Motor neuron (in vitro differentiated cells): Measurements from ENCODE around the gene C12orf57. TPM values are rescaled to one million over a fixed set of nuclear protein-coding genes. Genes with fewer than 3 reads are reported as not detected.

Source experiments
- ATAC-seq, 8 experiments: fragments of 200-7000 bp; cut with Tn5 transposase; replicated peaks in 6 of 8; 2 replicates each; pipeline ENCODE4 v1.8.0; 2021; ENCODE audit warnings: mild to moderate bottlenecking in 8 of 8, moderate library complexity in 8 of 8
- H3K27ac ChIP-seq, 2 donors: fragments of 250-450 bp; sonication (Bioruptor Pico); 2 replicates each; pipeline ENCODE4 v1.9.0; 2021; ENCODE audit warnings: antibody characterized with exemption in 2 of 2, mild to moderate bottlenecking in 2 of 2, moderate library complexity in 1 of 2
- H3K4me1 ChIP-seq, 2 donors: fragments of 250-450 bp; sonication (Bioruptor Pico); replicated peaks in 1 of 2; 2 replicates each; pipeline ENCODE4 v1.6.1; 2021; ENCODE audit warnings: antibody characterized with exemption in 2 of 2, mild to moderate bottlenecking in 2 of 2, moderate library complexity in 1 of 2
- H3K4me3 ChIP-seq, 5 donors: fragments of 250-450 bp; sonication (Bioruptor Pico); 2 replicates each; pipeline ENCODE4 v1.9.0; 2021; ENCODE audit warnings: antibody characterized with exemption in 5 of 5, mild to moderate bottlenecking in 5 of 5, moderate library complexity in 4 of 5
- WGBS, 10 experiments: fragments of 450-650 bp; shearing (Covaris generic); methylation state at CpG; one replicate each; pipeline ENCODE4 v1.0.0; 2022; 5-methylcytosine and 5-hydroxymethylcytosine counted together
- in situ Hi-C, 9 experiments: fragments of 400-800 bp; cut with MboI; loops; one replicate each; pipeline ENCODE4 v1.15.0; 2021; ENCODE audit warnings: low sequenced_read_pairs in 9 of 9, low pct_unique_long_range_greater_than_20kb in 2 of 9; ENCODE audit not compliant: unreplicated experiment in 9 of 9
- total RNA-seq, 8 experiments: library from RNA; unstranded; fragments of 300-600 nt; gene quantifications; 2 replicates each; pipeline versions ENCODE4 v1.2.3 to v1.2.4, GENCODE V29; 2022

The C12orf57 gene
- total RNA-seq, 8 experiments from 2014 or later: 150 to 828 (median 513) TPM

- in situ Hi-C loops: loop anchor here in 1 of 9 experiments (25.0 kb wide), 1 partner anchor 145 kb away; the partner anchor contains the start of gene C1RL
Observed at GRCh38 chr12:6967651-6968100, 23.9 kb downstream of the C12orf57 start.

GRCh38 chr12:6968426-6968825, 24.6 kb downstream of the C12orf57 start:
- Histone ChIP-seq H3K4me3 (no peak overlapping the region), H3K4me1 (peaks cover 18 to 24% of the 10 kb centered on the region in 2 donors), H3K27ac (no peak overlapping the region)
- in situ Hi-C loops: loop anchor here in 1 of 9 experiments (25.0 kb wide), 1 partner anchor 144 kb away; the partner anchor contains the start of gene C1RL
- ATAC-seq: no peak
- WGBS, 10 experiments: 84 to 100% (median 92%) methylated on average over 1 to 5 of the region's 9 CpGs; no CpG with 5 or more reads in 3 of the 10 experiments

More at GRCh38 chr12:6967651-6968100, 23.9 kb downstream of the C12orf57 start:
- 33 to 89% (median 80%) methylated on average over 1 to 5 of the region's 10 CpGs; no CpG with 5 or more reads in 7 of the 10 experiments for WGBS, 10 experiments
- H3K4me3 ChIP-seq: no peak overlapping the region
- peaks cover 18 to 30% of the 10 kb centered on the region in 2 donors for H3K4me1 ChIP-seq
- H3K27ac ChIP-seq: no peak overlapping the region
- ATAC-seq: no peak

DNA sequence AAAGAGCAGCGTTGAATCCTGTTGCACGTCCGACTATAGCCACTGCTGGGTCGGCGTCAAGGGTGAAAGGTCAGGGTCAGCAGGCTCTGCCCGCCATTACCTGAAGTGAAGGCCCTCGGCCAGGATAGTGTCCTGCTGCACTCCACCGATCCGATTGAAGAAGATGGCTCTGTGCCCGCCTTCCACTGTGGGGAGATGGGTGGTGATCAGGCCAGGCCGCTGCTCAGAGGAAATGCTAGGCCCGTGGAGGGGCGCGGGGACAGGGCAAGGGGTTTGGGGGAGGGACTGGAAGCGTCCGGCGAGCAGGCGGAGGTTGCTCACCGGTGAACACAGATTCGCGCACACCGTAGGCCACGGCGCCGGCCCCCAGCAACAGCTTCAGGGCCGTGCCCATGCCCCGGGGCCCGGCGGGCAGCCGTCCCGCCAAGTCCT, 26.3 kb downstream of the C12orf57 start:
- H3K27ac ChIP-seq: peak overlapping the region; percentile 86 to 88
- peak in 5 of 8 experiments; percentile 3 to 53 (median 39) for ATAC-seq
- peaks cover 10 to 15% of the 10 kb centered on the region in 2 donors for H3K4me1 ChIP-seq
- in situ Hi-C loops: loop anchor here in 1 of 9 experiments (25.0 kb wide), 1 partner anchor 142 kb away; the partner anchor contains the start of gene C1RL
- WGBS, 10 experiments: 0 to 20% (median 0%) methylated on average over 1 to 8 of the region's 31 CpGs; no CpG with 5 or more reads in 7 of the 10 experiments
- H3K4me3 ChIP-seq: peak overlapping the region; percentile 66 to 90 (median 79)

GRCh38 chr12:6974180-6974579, 30.4 kb downstream of the C12orf57 start:
- Histone ChIP-seq H3K4me3 (no peak overlapping the region), H3K27ac (no peak overlapping the region), H3K4me1 (peaks cover 6 to 11% of the 10 kb centered on the region in 2 donors)
- ATAC-seq: no peak
- in situ Hi-C loops: loop anchor here in 1 of 9 experiments (25.0 kb wide), 1 partner anchor 138 kb away; the partner anchor contains the start of gene C1RL
- WGBS, 10 experiments: 85 to 100% (median 100%) methylated on average over 1 to 5 of the region's 6 CpGs; no CpG with 5 or more reads in 3 of the 10 experiments

- in situ Hi-C loops: no loop called here
- 57 to 94% (median 85%) methylated on average over 1 to 2 of the region's 2 CpGs; no CpG with 5 or more reads in 6 of the 10 experiments for WGBS, 10 experiments
Observed at GRCh38 chr12:6975297-6976032, 31.6 kb downstream of the C12orf57 start.

DNA sequence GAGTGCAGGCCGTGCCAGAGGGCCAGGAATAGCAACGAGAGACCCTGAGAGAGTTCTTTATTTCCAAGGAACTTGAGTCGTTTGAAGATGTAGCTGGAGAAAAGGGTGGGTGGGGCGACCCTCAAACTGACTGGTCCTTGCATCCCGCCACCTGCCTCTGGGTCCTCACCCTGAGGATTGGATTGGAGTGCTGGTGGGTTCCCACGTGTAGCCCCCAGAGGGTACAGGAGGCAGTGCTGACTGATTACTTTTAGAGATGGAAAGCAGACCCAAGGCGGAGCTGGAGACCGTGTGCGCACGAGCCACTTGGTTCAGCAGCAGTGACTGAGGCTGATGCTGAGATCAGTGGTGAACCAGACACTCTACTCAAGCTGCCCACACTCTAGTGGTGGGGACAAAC, 33.8 kb downstream of the C12orf57 start:
- no peak overlapping the region for H3K4me3 ChIP-seq
- H3K4me1 ChIP-seq: no peaks in the 10 kb centered on the region
- peak in 1 of 8 experiments; percentile 17 for ATAC-seq
- in situ Hi-C loops: no loop called here
- no peak overlapping the region for H3K27ac ChIP-seq
- WGBS, 10 experiments: 0 to 100% (median 94%) methylated on average over 1 to 6 of the region's 10 CpGs; no CpG with 5 or more reads in 4 of the 10 experiments

More at GRCh38 chr12:6975297-6976032, 31.6 kb downstream of the C12orf57 start:
- peaks cover 0 to 8% of the 10 kb centered on the region in 2 donors for H3K4me1 ChIP-seq
- H3K27ac ChIP-seq: no peak overlapping the region
- H3K4me3 ChIP-seq: no peak overlapping the region
- no peak for ATAC-seq

DNA sequence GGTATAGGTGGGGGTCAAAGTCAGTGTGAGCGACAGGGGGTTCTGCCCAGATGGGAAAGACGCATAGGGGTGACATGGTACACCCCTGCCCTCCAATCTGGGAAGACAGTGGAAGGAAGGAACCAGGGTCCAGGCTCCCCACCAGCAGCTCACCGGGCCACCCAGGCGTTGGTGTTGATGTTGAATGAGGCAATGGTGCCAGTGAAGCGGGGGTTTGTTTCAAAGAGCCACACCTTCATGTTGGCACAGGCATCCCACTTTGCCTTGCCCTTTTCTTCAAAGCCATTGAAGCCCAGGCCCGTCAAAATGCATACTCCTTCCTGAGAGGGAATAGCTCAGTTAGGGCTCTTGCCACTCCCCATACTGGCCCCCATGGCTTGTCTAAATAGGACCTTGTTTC, 34.4 kb downstream of the C12orf57 start:
- no peak for ATAC-seq
- Histone ChIP-seq H3K27ac (no peak overlapping the region), H3K4me1 (no peaks in the 10 kb centered on the region), H3K4me3 (no peak overlapping the region)
- in situ Hi-C loops: no loop called here
- 50 to 100% (median 73%) methylated on average over 1 to 3 of the region's 6 CpGs; no CpG with 5 or more reads in 6 of the 10 experiments for WGBS, 10 experiments

- in situ Hi-C loops: no loop called here
- no peak overlapping the region for H3K4me3 ChIP-seq
- ATAC-seq: peak in 3 of 8 experiments; percentile 7 to 61 (median 32)
- no peaks in the 10 kb centered on the region for H3K4me1 ChIP-seq
- 50 to 100% (median 76%) methylated on average over 1 to 3 of the region's 3 CpGs; no CpG with 5 or more reads in 3 of the 10 experiments for WGBS, 10 experiments
- no peak overlapping the region for H3K27ac ChIP-seq
Observed at GRCh38 chr12:6978611-6979011, 34.8 kb downstream of the C12orf57 start.

GRCh38 chr12:6979021-6979420, 35.2 kb downstream of the C12orf57 start:
- in situ Hi-C loops: no loop called here
- Histone ChIP-seq H3K27ac (no peak overlapping the region), H3K4me3 (no peak overlapping the region), H3K4me1 (no peaks in the 10 kb centered on the region)
- ATAC-seq: no peak
- 61 to 96% (median 78%) methylated on average over 1 to 6 of the region's 6 CpGs; no CpG with 5 or more reads in 6 of the 10 experiments for WGBS, 10 experiments

- Histone ChIP-seq H3K27ac (no peak overlapping the region), H3K4me1 (no peaks in the 10 kb centered on the region), H3K4me3 (no peak overlapping the region)
- in situ Hi-C loops: no loop called here
- ATAC-seq: no peak
- WGBS, 10 experiments: 80 to 100% (median 94%) methylated on average over 1 to 3 of the region's 3 CpGs; no CpG with 5 or more reads in 6 of the 10 experiments
Observed at GRCh38 chr12:6979453-6979852, 35.6 kb downstream of the C12orf57 start.

DNA sequence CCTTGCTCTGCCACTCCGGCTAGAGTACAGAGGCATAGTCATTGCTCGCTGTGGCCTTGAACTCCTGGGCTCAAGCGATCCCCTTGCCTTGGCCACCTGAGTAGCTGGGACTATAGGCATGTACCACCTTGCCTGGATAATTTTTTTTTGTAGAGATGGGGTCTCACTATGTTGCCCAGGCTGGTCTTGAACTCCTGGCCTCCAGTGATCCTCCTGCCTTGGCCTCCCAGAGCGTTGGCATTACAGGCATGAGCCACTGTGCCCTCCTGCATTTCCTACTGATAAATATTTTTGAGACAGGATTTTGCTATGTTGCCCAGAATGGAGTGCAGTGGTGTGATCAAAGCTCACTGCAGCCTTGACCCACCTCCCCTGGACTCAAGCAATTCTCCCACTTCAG, 36.3 kb downstream of the C12orf57 start:
- in situ Hi-C loops: no loop called here
- Histone ChIP-seq H3K4me1 (no peaks in the 10 kb centered on the region), H3K4me3 (no peak overlapping the region), H3K27ac (no peak overlapping the region)
- ATAC-seq: no peak
- WGBS, 10 experiments: 90 to 100% (median 98%) methylated on average over 2 to 4 of the region's 4 CpGs; no CpG with 5 or more reads in 2 of the 10 experiments

DNA sequence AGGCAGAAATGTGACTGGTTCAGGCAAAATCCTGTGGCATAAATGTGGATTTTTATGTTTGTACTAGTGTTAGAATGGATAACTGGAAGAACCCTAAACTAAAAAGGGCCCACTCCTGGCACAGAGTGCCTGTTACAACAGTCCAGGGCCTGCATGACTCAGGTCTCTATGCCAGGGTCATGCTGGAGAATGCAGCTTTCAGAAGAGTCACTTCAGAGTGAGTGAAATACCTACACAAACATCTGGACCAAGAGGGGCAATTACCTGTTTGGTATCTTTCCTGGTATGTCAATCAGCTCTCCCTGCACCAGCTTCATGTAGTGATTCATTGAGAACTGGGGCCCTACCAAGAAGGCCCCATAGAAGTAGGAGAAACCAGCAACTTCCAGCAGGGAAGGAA, 36.9 kb downstream of the C12orf57 start:
- no peak overlapping the region for H3K4me3 ChIP-seq
- no peak for ATAC-seq
- no peaks in the 10 kb centered on the region for H3K4me1 ChIP-seq
- H3K27ac ChIP-seq: no peak overlapping the region
- in situ Hi-C loops: no loop called here
